OCI-LY3 (cell line): ENCODE results near the gene GGCT.

ENCODE experiments used
- H2AFZ ChIP-seq: fragments of 200-600, 300-600 bp; shearing (Covaris generic); 2 replicates; pipeline ENCODE4 v1.6.0; 2014; ENCODE audit warnings: antibody characterized with exemption, low read depth, low read length
- H3K27ac ChIP-seq: fragments of 200-600, 300-600 bp; sonication (generic); 2 replicates; pipeline ENCODE4 v1.5.1; 2014; ENCODE audit warnings: mild to moderate bottlenecking, low read length, moderate library complexity, mixed read lengths
- H3K27me3 ChIP-seq: fragments of 200-600, 300-600 bp; sonication (generic); 2 replicates; pipeline ENCODE4 v1.6.1; 2014; ENCODE audit warnings: low read depth, low read length, mixed read lengths
- H3K36me3 ChIP-seq: fragments of 200-600, 300-600 bp; sonication (generic); replicated peaks from 2 replicates; pipeline ENCODE3; 2014; ENCODE audit warnings: low read depth, low read length, mixed read lengths
- H3K4me1 ChIP-seq: fragments of 300-600, 200-600 bp; sonication (generic); 2 replicates; pipeline ENCODE4 v1.6.1; 2014; ENCODE audit warnings: low read length, mixed read lengths
- H3K4me2 ChIP-seq: fragments of 200-600, 300-600 bp; sonication (generic); 2 replicates; pipeline ENCODE4 v1.6.1; 2014; ENCODE audit warnings: low read length, mixed read lengths
- H3K4me3 ChIP-seq: fragments of 300-600, 200-600 bp; sonication (generic); 2 replicates; pipeline ENCODE4 v1.5.1; 2014; ENCODE audit warnings: antibody characterized with exemption, mild to moderate bottlenecking, low read length, moderate library complexity
- H3K79me2 ChIP-seq: fragments of 300-600, 200-600 bp; shearing (Covaris generic); 2 replicates; pipeline ENCODE4 v1.6.1; 2014; ENCODE audit warnings: mild to moderate bottlenecking, low read length, mixed read lengths
- H3K9ac ChIP-seq: fragments of 300-600, 200-600 bp; shearing (Covaris generic); 2 replicates; pipeline ENCODE4 v1.6.0; 2014; ENCODE audit warnings: mild to moderate bottlenecking, low read length, moderate library complexity
- H3K9me3 ChIP-seq: fragments of 200-600, 300-600 bp; shearing (Covaris generic); 2 replicates; pipeline ENCODE4 v1.6.1; 2014; ENCODE audit warnings: low read length, mixed read lengths; ENCODE audit not compliant: insufficient read depth
- H4K20me1 ChIP-seq: fragments of 200-600, 300-600 bp; sonication (generic); 2 replicates; pipeline ENCODE4 v1.6.1; 2016; ENCODE audit warnings: low read length, mixed read lengths; ENCODE audit not compliant: insufficient read depth
- CTCF ChIP-seq: fragments of 200-600, 300-600 bp; sonication (generic); IDR thresholded peaks from 2 replicates; pipeline ENCODE4 v1.5.1; 2014; ENCODE audit warnings: antibody characterized with exemption, low read length, low read depth
- EZH2phosphoT487 ChIP-seq: fragments of 200-600 bp; shearing (Covaris generic); IDR thresholded peaks from 2 replicates; pipeline ENCODE4 v1.6.1; 2018; ENCODE audit warnings: antibody characterized with exemption, mixed run types, low read depth

The GGCT gene

GRCh38 chr7:30501264-30501663 is 3.4 kb downstream of the GGCT start:
- peaks cover 23% of the 10 kb centered on the region for H3K79me2 ChIP-seq
- H3K4me2 ChIP-seq: no peak overlapping the region
- no peaks in the 10 kb centered on the region for H4K20me1 ChIP-seq
- no peak overlapping the region for H3K4me3 ChIP-seq
- TF ChIP-seq EZH2phosphoT487 (no peak), CTCF (no peak)
- H3K9me3 ChIP-seq: no peaks in the 10 kb centered on the region
- no peak overlapping the region for H3K9ac ChIP-seq
- no peak overlapping the region for H2AFZ ChIP-seq
- no peak overlapping the region for H3K27ac ChIP-seq
- H3K4me1 ChIP-seq: peaks cover 11% of the 10 kb centered on the region
- H3K36me3 ChIP-seq: peaks cover 27% of the 10 kb centered on the region
- H3K27me3 ChIP-seq: no peaks in the 10 kb centered on the region

DNA sequence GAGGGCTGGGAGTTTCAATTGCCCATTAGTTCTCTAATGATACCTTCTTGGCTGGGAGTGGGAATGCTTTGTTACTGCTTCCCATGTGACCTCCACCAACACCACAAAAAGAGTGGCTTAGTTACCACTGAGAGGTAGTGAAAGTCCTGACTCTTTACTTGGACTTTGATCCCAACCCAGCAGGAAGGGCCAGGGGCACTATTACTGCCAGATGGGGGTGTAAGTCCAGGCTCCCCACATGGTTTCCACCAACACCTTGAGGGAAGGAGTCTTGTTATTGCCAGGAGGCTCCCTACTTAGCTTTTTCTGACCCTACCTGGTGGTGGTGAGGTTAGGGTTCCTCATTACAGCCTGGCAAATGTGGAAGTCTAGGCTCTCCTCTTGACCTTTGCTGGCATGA is 11.4 kb downstream of the GGCT start:
- H3K4me1 ChIP-seq: no peaks in the 10 kb centered on the region
- H3K9me3 ChIP-seq: no peaks in the 10 kb centered on the region
- H3K27me3 ChIP-seq: no peaks in the 10 kb centered on the region
- no peaks in the 10 kb centered on the region for H4K20me1 ChIP-seq
- H3K27ac ChIP-seq: no peak overlapping the region
- no peaks in the 10 kb centered on the region for H3K79me2 ChIP-seq
- no peak overlapping the region for H3K4me2 ChIP-seq
- peaks cover 20% of the 10 kb centered on the region for H3K36me3 ChIP-seq
- TF ChIP-seq EZH2phosphoT487 (no peak), CTCF (no peak)
- no peak overlapping the region for H2AFZ ChIP-seq
- no peak overlapping the region for H3K4me3 ChIP-seq
- no peak overlapping the region for H3K9ac ChIP-seq

DNA sequence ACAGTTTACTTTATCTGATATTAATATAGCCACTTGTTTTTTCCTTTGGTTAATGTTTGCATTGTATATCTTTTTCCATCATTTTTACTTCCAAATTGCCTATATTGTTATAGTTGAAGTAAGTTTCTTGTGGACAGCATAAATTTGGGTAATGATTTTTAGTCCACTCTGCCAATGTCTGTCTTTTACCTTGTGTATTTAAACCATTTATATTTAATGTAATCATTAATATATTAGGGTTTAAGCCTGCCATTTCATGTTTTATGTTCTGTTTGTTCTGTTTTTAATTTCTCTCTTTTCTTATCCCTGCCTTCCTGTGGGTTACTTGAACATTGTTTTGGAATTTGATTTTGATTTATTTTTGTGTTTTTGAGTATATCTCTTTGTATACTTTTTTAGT is 13.2 kb downstream of the GGCT start:
- Histone ChIP-seq H3K9me3 (no peaks in the 10 kb centered on the region), H4K20me1 (no peaks in the 10 kb centered on the region), H3K9ac (no peak overlapping the region), H3K4me3 (no peak overlapping the region), H3K27me3 (no peaks in the 10 kb centered on the region), H3K4me1 (no peaks in the 10 kb centered on the region), H3K79me2 (no peaks in the 10 kb centered on the region), H3K4me2 (no peak overlapping the region), H3K27ac (no peak overlapping the region), H2AFZ (no peak overlapping the region), H3K36me3 (peaks cover 14% of the 10 kb centered on the region)
- no peak for TF ChIP-seq CTCF
- no peak for TF ChIP-seq EZH2phosphoT487

- Histone ChIP-seq H3K9ac (no peak overlapping the region), H2AFZ (no peak overlapping the region), H3K9me3 (no peaks in the 10 kb centered on the region), H3K4me1 (no peaks in the 10 kb centered on the region), H3K79me2 (no peaks in the 10 kb centered on the region), H4K20me1 (no peaks in the 10 kb centered on the region), H3K4me3 (no peak overlapping the region), H3K27me3 (no peaks in the 10 kb centered on the region), H3K4me2 (no peak overlapping the region), H3K27ac (no peak overlapping the region), H3K36me3 (no peaks in the 10 kb centered on the region)
- TF ChIP-seq EZH2phosphoT487 (no peak), CTCF (no peak)
These were observed 17.3 kb downstream of the GGCT start for GRCh38 chr7:30487371-30487770.
